Measurements from ENCODE around the gene STMN1. TPM values are rescaled to one million over a fixed set of nuclear protein-coding genes. Genes with fewer than 3 reads are reported as not detected.

Gene STMN1
- total RNA-seq, 1 experiment from 2014 or later = 368 TPM

DNA sequence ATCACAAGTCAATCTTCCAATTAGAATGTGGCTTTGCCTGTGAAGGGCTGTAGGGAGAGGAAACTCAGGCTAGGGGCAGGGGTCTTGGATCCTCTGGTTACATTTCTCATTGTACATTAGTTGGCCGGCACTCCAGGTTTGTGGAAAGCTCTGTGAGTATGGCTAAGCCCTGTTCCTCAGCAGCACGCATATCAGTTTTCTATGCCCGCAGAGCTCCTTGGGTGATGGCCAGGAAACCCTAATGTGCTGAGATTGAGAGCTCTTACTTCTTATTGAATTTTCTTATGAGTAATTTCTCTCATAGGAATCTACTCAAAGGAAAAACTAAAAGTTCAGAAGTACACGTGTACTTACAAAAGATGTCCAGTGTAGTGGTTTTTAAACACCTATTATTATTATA lies 30.7 kb upstream of the STMN1 start:
- CTCF ChIA-PET = no interaction called here
- BruUV-seq (replicated peaks) = no TSS peak
- Histone ChIP-seq H3K27ac (ENCODE audit: low read depth, low read length) (no peak overlapping the region), H3K9ac (ENCODE audit: low read length) (no peak overlapping the region), H3K4me3 (replicated peaks in 1 of 2; ENCODE audit: low read depth in 1 of 2, low read length in 2 of 2) (no peak overlapping the region), H3K9me3 (ENCODE audit: control insufficient read depth in 1 of 2, insufficient read depth in 1 of 2, low read depth in 1 of 2, low read length in 2 of 2) (no peaks in the 10 kb centered on the region), H3K4me1 (ENCODE audit: control insufficient read depth in 1 of 2, insufficient read depth in 2 of 2, low read length in 2 of 2) (no peaks in the 10 kb centered on the region), H3K27me3 (ENCODE audit: insufficient read depth, low read length) (no peaks in the 10 kb centered on the region), H3K4me2 (ENCODE audit: low read length) (no peak overlapping the region), H4K20me1 (ENCODE audit: insufficient read depth) (no peaks in the 10 kb centered on the region), H3K36me3 (ENCODE audit: control insufficient read depth in 1 of 2, insufficient read depth in 2 of 2, low read length in 2 of 2) (no peaks in the 10 kb centered on the region), H3K79me2 (ENCODE audit: insufficient read depth, low read length) (no peaks in the 10 kb centered on the region), H2AFZ (ENCODE audit: low read depth, low read length, poor library complexity, severe bottlenecking) (no peak overlapping the region), H3K9me2 (ENCODE audit: insufficient read depth) (no peaks in the 10 kb centered on the region)
- no peak for TF ChIP-seq ZNF274 (IDR thresholded peaks at IDR 0.05; ENCODE audit: low read depth, low read length)
- no peak for TF ChIP-seq ZBTB33 (IDR thresholded peaks at IDR 0.05; ENCODE audit: extremely low read depth, insufficient replicate concordance, low read length)
- no peak for TF ChIP-seq SIN3A (IDR thresholded peaks at IDR 0.05; ENCODE audit: low read depth)
- no peak for TF ChIP-seq ELF1 (IDR thresholded peaks at IDR 0.05; ENCODE audit: borderline replicate concordance, low read depth)
- TF ChIP-seq JUND (IDR thresholded peaks at IDR 0.05) = no peak
- TF ChIP-seq, protein P1, sequence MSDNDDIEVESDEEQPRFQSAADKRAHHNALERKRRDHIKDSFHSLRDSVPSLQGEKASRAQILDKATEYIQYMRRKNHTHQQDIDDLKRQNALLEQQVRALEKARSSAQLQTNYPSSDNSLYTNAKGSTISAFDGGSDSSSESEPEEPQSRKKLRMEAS (IDR thresholded peaks at IDR 0.05) = no peak
- TF ChIP-seq EZH2 (IDR thresholded peaks at IDR 0.05) = no peak
- no peak for TF ChIP-seq ZFX (IDR thresholded peaks at IDR 0.05)
- TF ChIP-seq FOSL1 (IDR thresholded peaks at IDR 0.05; ENCODE audit: low read depth) = no peak
- no peak for TF ChIP-seq EGR1 (IDR thresholded peaks at IDR 0.05; ENCODE audit: low read depth)
- TF ChIP-seq TCF7L2 (IDR thresholded peaks at IDR 0.05; ENCODE audit: borderline replicate concordance, extremely low read depth, insufficient read depth, insufficient read length) = no peak
- intact Hi-C loops (cut with micrococcal nuclease) = no loop called here
- DNase-seq (ENCODE audit: low read depth, low spot score) = no peak
- ATAC-seq = no peak
- RAD21 ChIA-PET (ENCODE audit: low non-redundant PET in 1 of 2, low total read pairs in 2 of 2, uncharacterized antibody in 2 of 2, unreplicated experiment in 2 of 2) = no interaction called here
- POLR2A ChIA-PET = no interaction called here
